Activated CD4-positive, alpha-beta T cell treated with anti-CD3 and anti-CD28 coated beads for 1 hour (primary cell): ENCODE data around the gene EHD4.

ENCODE experiments used
- DNase-seq: peaks from one replicate; pipeline ENCODE4 v3.0.0-alpha.2; 2020

Gene EHD4

GRCh38 chr15:41915255-41915994, 56.9 kb downstream of the EHD4 start:
- no peak for DNase-seq

- DNase-seq, result no peak
Measured at GRCh38 chr15:41914411-41914810, 57.9 kb downstream of the EHD4 start.

- DNase-seq, result no peak
Measured at GRCh38 chr15:41913256-41913655, 59.1 kb downstream of the EHD4 start.

GRCh38 chr15:41911691-41912345, 60.5 kb downstream of the EHD4 start:
- no peak for DNase-seq

- no peak for DNase-seq
Measured at GRCh38 chr15:41908736-41909461, 63.5 kb downstream of the EHD4 start.

- DNase-seq, result no peak
Measured at GRCh38 chr15:41907141-41907540, 65.2 kb downstream of the EHD4 start.

- no peak for DNase-seq
Measured at GRCh38 chr15:41906608-41907007, 65.7 kb downstream of the EHD4 start.

- no peak for DNase-seq
Measured at GRCh38 chr15:41905036-41905793, 67.1 kb downstream of the EHD4 start.

- peak; percentile 55 for DNase-seq
Measured at GRCh38 chr15:41904541-41905005, 67.8 kb downstream of the EHD4 start.

- DNase-seq, result no peak
Measured at GRCh38 chr15:41903782-41904181, 68.6 kb downstream of the EHD4 start.

GRCh38 chr15:41901431-41901830, 70.9 kb downstream of the EHD4 start:
- DNase-seq, result no peak

GRCh38 chr15:41900526-41901380, 71.6 kb downstream of the EHD4 start:
- no peak for DNase-seq

- no peak for DNase-seq
Measured at GRCh38 chr15:41899854-41900442, 72.4 kb downstream of the EHD4 start.

GRCh38 chr15:41897363-41897799, 75.0 kb downstream of the EHD4 start:
- no peak for DNase-seq

GRCh38 chr15:41896566-41896965, 75.8 kb downstream of the EHD4 start:
- no peak for DNase-seq

GRCh38 chr15:41895957-41896356, 76.4 kb downstream of the EHD4 start:
- no peak for DNase-seq

GRCh38 chr15:41895491-41895890, 76.9 kb downstream of the EHD4 start:
- no peak for DNase-seq

GRCh38 chr15:41894791-41895463, 77.4 kb downstream of the EHD4 start:
- peak; percentile 82 for DNase-seq

- DNase-seq, result no peak
Measured at GRCh38 chr15:41894251-41894790, 78.0 kb downstream of the EHD4 start.

GRCh38 chr15:41893422-41894250, 78.7 kb downstream of the EHD4 start, which contains the start of gene SPTBN5:
Gene SPTBN5 (minus strand): TSS chr15:41894053. CDS start chr15:41893497, 556 bp downstream.
- DNase-seq, result no peak
